Neural crest cell (in vitro differentiated cells): ENCODE measurements around the gene TADA2A. TPM values are rescaled to one million over a fixed set of nuclear protein-coding genes. Genes with fewer than 3 reads are reported as not detected.

Source experiments
- DNase-seq: peaks from one replicate; pipeline ENCODE4 v3.0.0; 2021; ENCODE audit warnings: low read depth, mixed read lengths, low spot score
- H3K27ac Mint-ChIP-seq: one replicate; pipeline ENCODE4 v1.8.0; 2021; ENCODE audit warnings: mild to moderate bottlenecking, mixed read lengths; ENCODE audit not compliant: unreplicated experiment
- H3K27me3 Mint-ChIP-seq: 2 replicates; pipeline ENCODE4 v1.8.0; 2021; ENCODE audit warnings: low read depth, mild to moderate bottlenecking, mixed read lengths
- H3K36me3 Mint-ChIP-seq: 2 replicates; pipeline ENCODE4 v1.8.0; 2021; ENCODE audit warnings: low read depth, mild to moderate bottlenecking, mixed read lengths
- H3K4me1 Mint-ChIP-seq: 2 replicates; pipeline ENCODE4 v1.8.0; 2021; ENCODE audit warnings: mixed read lengths
- H3K4me3 Mint-ChIP-seq: one replicate; pipeline ENCODE4 v1.8.0; 2021; ENCODE audit warnings: mild to moderate bottlenecking, mixed read lengths
- H3K9me3 Mint-ChIP-seq: 2 replicates; pipeline ENCODE4 v1.8.0; 2021; ENCODE audit warnings: mixed read lengths
- CTCF ChIP-seq: fragments of 200-600 bp; sonication (generic); conservative IDR thresholded peaks from 2 replicates; pipeline ENCODE4 v1.5.0; 2021; ENCODE audit warnings: antibody characterized with exemption, mild to moderate bottlenecking
- total RNA-seq: library from RNA; stranded (reverse); gene quantifications from 2 replicates; pipeline ENCODE4 v1.2.1, GENCODE V29; 2021

TADA2A gene
- total RNA-seq, 1 donor from 2014 or later = 36.5 TPM

GRCh38 chr17:37519251-37519985, 112.7 kb downstream of the TADA2A start:
- H3K4me3 Mint-ChIP-seq = no peak overlapping the region
- no peaks in the 10 kb centered on the region for H3K27me3 Mint-ChIP-seq
- H3K4me1 Mint-ChIP-seq = peaks cover 12% of the 10 kb centered on the region
- no peak for DNase-seq
- H3K9me3 Mint-ChIP-seq = no peaks in the 10 kb centered on the region
- no peak for TF ChIP-seq CTCF
- H3K36me3 Mint-ChIP-seq = peaks cover 19% of the 10 kb centered on the region
- H3K27ac Mint-ChIP-seq = no peak overlapping the region

- peaks cover 19% of the 10 kb centered on the region for H3K36me3 Mint-ChIP-seq
- no peak overlapping the region for H3K4me3 Mint-ChIP-seq
- peak overlapping the region; percentile 57 for H3K27ac Mint-ChIP-seq
- no peak for DNase-seq
- H3K4me1 Mint-ChIP-seq = peaks cover 12% of the 10 kb centered on the region
- H3K27me3 Mint-ChIP-seq = no peaks in the 10 kb centered on the region
- no peaks in the 10 kb centered on the region for H3K9me3 Mint-ChIP-seq
- TF ChIP-seq CTCF = no peak
These were observed 113.5 kb downstream of the TADA2A start for GRCh38 chr17:37520174-37520573.

- Mint-ChIP-seq H3K4me1 (no peaks in the 10 kb centered on the region), H3K27ac (peak overlapping the region; percentile 95), H3K9me3 (no peaks in the 10 kb centered on the region), H3K27me3 (no peaks in the 10 kb centered on the region), H3K4me3 (no peak overlapping the region), H3K36me3 (peaks cover 17% of the 10 kb centered on the region)
- no peak for TF ChIP-seq CTCF
- DNase-seq = no peak
These were observed 115.1 kb downstream of the TADA2A start for GRCh38 chr17:37521821-37522220.

GRCh38 chr17:37523715-37524219, 117.1 kb downstream of the TADA2A start:
- Mint-ChIP-seq H3K9me3 (no peaks in the 10 kb centered on the region), H3K4me1 (no peaks in the 10 kb centered on the region), H3K27me3 (no peaks in the 10 kb centered on the region), H3K4me3 (no peak overlapping the region), H3K27ac (no peak overlapping the region), H3K36me3 (peaks cover 9% of the 10 kb centered on the region)
- DNase-seq = no peak
- no peak for TF ChIP-seq CTCF

- DNase-seq = no peak
These were observed 120.7 kb downstream of the TADA2A start for GRCh38 chr17:37527249-37527851.

More at GRCh38 chr17:37527249-37527851, 120.7 kb downstream of the TADA2A start:
- no peaks in the 10 kb centered on the region for H3K27me3 Mint-ChIP-seq
- no peaks in the 10 kb centered on the region for H3K4me1 Mint-ChIP-seq
- H3K4me3 Mint-ChIP-seq = no peak overlapping the region
- H3K9me3 Mint-ChIP-seq = no peaks in the 10 kb centered on the region
- H3K27ac Mint-ChIP-seq = no peak overlapping the region
- peaks cover 3% of the 10 kb centered on the region for H3K36me3 Mint-ChIP-seq
- peak; percentile 79 for TF ChIP-seq CTCF

Other genes with a start within 250 kb of the TADA2A start
- not detected in 2 replicates for gene C17orf78, start 30.9 kb upstream of the TADA2A start, total RNA-seq
- 193 and 211 TPM in 2 replicates for gene ACACA, start 50 bp upstream of the TADA2A start, total RNA-seq
- 21.0 and 21.5 TPM in 2 replicates for gene DUSP14, start 83.0 kb downstream of the TADA2A start, total RNA-seq
- 43.0 and 50.6 TPM in 2 replicates for gene SYNRG, start 202.5 kb downstream of the TADA2A start, total RNA-seq
- 56.4 and 58.0 TPM in 2 replicates for gene DDX52, start 236.6 kb downstream of the TADA2A start, total RNA-seq